Hematopoietic multipotent progenitor cell treated with erythropoietin and hydrocortisone succinate and interleukin-3 and kit ligand, for 17 days (in vitro differentiated cells): ENCODE data around the gene GFY.
"Not testable (repeated sequence)": the region's sequence is repeated elsewhere in the genome, so short reads cannot be mapped to it uniquely, and the experiment has no call there.

Source experiments
- DNase-seq: peaks from one replicate; pipeline ENCODE4 v3.0.0-alpha.2; 2015; ENCODE audit warnings: low spot score

Gene GFY

DNA sequence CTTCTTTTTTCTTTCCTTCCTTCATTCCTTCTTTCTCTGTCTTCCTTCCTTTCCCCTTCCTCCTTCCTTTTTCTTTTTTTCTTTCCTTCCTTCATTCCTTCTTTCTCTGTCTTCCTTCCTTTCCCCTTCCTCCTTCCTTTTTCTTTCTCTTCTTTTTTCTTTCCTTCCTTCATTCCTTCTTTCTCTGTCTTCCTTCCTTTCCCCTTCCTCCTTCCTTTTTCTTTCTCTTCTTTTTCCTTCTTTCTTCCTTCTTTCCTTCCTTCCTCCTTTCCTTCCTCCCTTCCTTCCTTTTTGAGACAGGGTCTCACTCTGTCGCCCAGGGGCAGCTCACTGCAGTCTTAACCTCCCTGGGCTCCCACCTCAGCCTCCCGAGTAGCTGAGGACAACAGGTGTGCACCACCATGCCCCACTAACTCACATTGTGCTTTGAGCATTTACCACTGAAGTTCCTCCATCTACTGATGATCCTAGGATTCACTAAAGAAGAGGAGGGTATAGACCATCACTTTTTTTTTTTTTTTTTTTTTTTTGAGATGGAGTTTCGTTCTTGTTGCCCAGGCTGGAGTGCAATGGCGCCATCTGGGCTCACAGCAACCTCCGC, 19.0 kb downstream of the GFY start:
- DNase-seq: not testable (repeated sequence)

DNA sequence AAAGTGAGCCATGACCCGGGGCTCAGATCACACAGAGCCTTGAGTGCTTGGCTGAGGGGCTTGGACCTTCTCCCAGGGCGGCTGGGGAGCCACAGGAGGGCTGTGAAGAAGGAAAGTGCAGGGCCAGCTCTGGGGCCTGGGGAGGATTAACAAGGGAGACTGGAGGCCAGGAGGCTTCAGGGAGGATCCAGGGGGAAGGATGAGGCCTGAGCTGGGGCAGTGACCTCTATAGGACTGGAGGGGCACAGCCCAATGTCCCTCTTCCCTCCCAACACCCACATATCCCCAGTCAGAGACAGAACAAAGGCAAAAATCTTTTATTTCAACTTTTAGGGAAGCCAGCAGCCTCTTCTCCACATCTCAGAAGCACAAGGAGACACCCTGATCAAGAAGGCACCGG, 20.8 kb downstream of the GFY start:
- no peak for DNase-seq

DNA sequence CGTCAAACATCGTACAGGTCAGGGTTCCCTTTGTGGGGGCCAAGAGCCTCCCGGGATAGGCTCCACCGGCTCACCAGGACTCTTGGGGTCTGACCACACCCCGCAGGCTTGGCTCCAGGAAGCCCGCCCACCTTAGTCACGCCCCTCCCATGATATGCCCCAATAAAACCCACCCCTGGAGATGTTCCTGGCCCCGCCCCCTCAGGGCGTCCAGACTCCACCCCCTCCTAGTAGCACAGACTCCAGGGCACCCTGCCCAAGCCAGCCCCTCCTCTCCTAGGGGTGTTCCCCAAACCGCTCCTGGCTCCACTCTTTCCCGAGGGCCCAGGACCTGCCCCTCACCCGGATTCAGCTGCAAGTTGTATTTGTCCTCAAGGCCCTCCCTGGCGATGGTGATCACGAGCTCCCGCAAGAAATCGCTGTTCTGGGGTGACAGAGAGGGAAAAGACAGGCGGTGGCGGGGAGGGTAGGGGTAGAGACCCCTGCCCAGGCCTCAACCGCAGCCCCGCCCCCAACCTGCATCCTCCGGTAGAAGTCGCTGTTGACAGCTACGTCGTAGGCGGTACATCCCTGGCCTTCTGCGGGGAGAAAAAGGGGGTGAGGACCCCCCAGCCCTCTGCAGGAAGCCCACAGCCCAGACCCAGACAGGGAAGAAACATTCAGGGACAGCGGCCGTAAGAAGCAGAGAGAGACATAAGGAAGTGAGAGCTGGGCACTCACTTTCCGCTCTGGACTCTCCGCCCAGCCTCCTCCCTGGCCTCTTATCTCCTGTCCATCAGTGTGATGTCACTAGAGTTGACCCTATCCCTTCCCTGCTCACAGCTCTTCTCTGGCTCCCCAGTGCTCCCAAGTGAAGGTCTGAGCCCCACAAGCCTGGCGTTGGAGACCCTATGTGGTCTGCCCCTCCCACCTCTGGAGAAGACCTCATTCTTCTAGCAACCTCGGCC, 22.6 kb downstream of the GFY start:
- peak; percentile 67 for DNase-seq

DNA sequence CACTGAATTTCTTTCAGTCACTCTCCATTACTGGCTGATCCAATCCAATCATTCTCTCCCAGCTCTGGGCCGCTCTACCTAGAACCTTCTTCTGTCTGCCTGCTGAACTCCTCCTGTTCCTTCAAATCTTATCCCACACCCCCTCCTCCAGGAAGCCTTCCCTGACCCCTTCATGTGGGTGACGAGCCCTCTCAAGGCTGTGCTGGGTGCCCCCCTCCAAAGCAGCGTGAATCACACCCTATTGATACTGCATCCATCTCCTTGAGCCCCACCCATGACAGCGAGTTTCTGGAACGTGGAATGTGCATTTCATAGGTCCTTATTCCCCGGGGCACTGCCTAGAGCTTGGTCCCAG, 23.2 kb downstream of the GFY start:
- no peak for DNase-seq

DNA sequence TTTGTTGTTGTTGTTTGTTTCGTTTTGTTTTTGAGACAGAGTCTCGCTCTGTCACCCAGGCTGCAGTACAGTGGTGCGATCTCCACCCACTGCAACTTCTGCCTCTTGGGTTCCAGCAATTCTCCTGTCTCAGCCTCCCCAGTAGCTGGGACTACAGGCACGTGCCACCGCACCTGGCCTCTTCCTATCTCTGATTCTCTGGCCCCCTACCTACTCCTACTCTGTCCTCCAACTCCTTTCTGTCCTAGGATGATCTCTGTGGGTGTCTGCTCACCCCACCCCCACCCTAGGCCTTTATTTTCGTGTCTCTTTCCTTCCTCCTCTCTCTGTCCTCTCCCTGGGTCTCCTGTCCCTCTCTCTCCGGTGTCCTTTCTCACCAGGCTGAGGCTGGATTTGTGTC, 25.2 kb downstream of the GFY start:
- DNase-seq: no peak

DNA sequence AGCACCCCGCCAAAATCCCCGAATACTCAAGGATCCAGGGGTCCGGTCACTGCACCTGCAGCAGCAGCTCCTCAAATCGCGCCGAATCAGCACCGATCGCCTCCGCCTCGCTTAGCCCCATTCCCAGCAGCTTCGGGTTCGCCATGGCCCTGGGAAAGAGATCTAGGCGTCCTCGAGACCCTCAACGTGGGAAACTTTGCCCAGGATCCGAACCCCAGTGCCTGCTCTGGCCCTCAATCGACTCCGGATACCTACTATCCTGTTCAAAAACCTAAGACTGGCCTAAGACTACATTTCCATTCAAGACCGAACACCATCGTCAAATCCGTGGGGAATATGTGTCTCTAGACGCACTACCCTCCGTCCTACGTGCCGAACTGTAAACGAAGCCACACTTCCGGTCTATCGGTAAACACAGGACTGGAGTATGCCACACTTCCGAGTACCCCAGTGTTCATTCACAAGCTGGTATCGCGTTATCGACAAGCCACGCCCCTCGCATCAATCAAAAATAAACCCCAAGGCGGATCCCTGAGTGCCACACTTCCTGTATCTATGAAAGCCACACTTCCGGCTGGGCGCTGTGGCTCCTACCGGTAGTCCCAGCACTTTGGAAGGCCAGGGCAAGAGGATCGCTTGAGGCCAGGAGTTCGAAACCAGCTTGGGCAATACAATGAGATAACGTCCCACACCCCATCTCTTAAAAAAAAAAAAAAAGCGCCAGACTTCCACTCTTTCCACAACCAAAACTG, 26.4 kb downstream of the GFY start, which contains the start of gene PIH1D1:
TSS of gene PIH1D1 (minus strand) at position 385 of the 752 bp plus-strand sequence. CDS start at position 145, 240 bp downstream.
- DNase-seq: peak; percentile 99

DNA sequence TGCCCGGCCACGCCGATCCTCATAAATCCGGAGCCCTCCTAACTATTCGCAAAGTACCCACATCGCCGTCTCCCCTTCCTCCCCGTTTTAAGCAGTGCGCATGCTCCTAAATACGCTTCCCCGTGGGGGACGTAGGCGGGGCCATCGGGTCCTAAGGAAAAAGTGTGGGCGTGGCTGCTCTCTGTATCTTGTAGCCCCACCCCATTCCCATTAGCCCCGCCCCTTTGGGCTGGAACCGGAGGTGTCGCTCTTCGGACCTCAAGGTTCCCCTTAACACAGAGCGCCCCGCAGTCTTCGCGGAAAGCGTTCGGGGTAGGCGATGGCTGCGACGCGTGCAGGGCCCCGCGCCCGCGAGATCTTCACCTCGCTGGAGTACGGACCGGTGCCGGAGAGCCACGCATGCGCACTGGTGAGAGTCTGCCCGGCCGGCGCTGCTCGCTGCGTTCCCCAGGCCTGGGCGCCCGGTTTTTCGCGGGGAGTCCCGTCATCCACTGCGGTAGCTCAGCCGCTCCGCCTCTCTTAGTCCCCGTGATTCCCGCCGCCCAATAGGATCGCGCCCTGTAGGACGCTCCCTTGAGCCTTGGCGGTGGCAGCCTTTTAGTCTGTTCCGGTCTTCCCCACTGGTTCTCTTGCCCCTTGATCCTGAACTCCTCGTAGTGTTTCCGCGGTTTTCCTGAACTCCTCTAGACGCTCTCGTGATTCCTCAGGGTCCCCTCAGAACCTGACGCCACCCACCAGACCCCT, 28.0 kb downstream of the GFY start, which contains the start of gene ALDH16A1:
TSS of gene ALDH16A1 (plus strand) at position 213 of the 744 bp plus-strand sequence. CDS start at position 320, 107 bp downstream.
- peak; percentile 99 for DNase-seq

DNA sequence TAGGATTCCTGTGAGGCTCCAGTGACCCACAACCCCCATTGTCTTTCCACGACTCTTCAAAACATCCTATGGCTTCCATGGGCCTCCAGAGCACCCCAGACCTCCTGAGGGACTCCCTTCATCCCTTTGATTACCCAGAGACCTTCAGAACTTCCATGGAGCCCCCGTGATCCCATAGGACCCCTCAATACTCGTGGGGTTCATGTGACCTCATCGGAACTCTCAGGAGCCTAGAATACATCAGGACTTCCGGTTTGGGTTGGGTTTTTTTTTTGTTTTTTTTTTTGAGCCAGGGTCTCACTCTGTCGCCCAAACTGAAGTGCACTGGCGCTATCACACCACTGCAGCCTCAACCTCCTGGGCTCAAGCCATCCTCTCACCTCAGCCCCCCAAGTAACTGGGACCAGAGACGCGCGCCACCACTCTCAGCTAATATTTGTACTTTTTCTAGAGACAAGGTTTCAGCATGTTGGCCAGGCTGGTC, 28.6 kb downstream of the GFY start:
- no peak for DNase-seq

DNA sequence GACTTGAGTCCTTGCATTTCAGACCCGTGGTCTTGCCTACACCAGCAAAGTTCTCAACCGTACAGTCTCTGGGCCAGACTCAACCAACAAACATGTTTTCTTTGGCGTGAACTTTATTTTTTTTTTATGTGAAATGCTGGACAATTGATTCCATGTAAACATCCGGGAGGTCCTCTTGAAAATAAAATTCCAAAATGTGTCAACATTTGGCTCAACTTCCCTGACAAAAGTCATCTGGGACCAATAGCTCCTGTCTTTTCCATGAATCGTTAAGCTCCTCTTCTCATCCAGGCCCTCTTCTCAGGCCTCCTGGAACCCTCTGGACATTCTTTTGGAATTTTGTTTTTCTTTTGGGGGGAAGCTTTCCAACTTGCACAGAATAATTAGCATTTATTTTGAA, 30.6 kb downstream of the GFY start:
- no peak for DNase-seq

DNA sequence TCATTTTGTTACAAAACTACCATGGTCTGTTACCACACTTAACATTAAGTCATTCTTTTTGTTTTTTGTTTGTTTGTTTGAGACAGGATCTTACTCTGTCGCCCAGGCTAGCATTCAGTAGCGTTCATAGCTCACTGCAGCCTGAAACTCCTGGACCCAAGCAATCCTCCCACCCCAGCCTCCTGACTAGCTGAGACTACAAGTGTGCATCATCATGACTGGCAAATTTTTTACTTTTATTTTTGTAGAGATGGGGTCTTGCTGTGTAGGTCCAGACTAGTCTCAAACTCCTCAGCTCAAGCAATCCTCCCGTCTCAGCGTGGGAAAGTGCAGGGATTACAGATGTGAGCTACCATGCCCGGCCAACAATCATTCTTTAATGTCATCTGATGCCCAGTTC, 31.1 kb downstream of the GFY start:
- no peak for DNase-seq

DNA sequence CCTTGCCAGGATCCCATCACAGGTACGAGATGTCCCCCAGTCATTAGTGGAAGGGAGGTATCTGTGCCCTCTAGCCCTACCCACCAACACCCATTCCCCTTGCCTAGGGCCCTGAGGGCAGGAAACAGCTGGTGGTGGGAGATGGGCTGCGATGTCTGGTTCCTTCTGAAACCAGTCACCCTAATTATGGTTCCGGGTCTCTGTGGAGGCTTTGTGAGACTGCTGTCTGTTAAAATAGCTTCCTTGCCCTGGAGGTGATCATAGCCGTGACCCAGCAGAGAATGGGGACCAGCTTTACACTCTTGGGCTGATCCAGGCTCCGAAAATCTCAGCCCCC, 33.3 kb downstream of the GFY start:
- no peak for DNase-seq

DNA sequence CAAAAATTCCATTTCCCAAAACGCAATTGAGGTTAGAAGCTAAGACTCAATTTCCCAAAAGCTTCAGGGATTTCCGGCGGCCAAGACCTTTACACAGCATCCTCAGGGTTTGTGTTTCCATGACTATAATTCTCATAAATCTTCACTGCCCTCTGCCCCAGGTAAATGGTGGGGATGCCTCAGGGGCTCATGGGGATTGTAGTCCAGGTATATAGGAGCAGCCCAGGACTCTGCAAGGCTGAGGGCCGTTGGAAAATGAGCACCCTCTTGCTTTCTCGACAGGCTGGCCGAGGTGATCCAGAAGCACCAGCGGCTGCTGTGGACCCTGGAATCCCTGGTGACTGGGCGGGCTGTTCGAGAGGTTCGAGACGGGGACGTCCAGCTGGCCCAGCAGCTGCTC, 34.2 kb downstream of the GFY start:
- no peak for DNase-seq

DNA sequence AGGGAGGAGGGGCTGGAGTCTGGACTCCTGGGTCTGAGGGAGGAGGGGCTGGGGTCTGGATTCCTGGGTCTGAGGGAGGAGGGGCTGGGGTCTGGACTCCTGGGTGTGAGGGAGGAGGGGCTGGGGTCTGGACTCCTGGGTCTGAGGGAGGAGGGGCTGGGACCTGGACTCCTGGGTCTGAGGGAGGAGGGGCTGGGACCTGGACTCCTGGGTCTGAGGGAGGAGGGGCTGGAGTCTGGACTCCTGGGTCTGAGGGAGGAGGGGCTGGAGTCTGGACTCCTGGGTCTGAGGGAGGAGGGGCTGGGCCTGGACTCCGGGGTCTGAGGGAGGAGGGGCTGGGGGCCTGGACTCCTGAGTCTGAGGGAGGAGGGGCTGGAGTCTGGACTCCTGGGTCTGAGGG, 35.9 kb downstream of the GFY start:
- not testable (repeated sequence) for DNase-seq

DNA sequence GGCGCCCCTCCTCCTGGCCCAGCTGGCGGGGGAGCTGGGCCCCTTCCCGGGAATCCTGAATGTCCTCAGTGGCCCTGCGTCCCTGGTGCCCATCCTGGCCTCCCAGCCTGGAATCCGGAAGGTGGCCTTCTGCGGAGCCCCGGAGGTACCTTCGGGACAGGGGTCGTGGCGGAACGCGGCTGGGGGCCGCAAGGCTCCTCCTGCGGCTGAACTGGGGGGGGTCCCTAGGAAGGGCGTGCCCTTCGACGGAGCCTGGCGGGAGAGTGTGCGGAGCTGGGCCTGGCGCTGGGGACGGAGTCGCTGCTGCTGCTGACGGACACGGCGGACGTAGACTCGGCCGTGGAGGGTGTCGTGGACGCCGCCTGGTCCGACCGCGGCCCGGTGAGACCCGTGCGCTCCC, 36.5 kb downstream of the GFY start:
- DNase-seq: no peak

DNA sequence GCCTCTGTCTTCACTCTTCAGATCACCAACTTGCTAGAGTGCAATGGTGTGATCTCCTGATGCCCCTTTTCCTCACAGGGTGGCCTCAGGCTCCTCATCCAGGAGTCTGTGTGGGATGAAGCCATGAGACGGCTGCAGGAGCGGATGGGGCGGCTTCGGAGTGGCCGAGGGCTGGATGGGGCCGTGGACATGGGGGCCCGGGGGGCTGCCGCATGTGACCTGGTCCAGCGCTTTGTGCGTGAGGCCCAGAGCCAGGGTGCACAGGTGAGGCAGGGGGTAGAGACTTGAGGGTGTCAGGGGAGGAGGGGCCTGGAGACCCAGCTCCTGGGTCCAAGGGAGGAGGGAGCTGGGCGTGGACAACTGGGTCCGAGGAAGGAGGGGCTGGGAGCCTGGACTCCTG, 37.3 kb downstream of the GFY start:
- no peak for DNase-seq

DNA sequence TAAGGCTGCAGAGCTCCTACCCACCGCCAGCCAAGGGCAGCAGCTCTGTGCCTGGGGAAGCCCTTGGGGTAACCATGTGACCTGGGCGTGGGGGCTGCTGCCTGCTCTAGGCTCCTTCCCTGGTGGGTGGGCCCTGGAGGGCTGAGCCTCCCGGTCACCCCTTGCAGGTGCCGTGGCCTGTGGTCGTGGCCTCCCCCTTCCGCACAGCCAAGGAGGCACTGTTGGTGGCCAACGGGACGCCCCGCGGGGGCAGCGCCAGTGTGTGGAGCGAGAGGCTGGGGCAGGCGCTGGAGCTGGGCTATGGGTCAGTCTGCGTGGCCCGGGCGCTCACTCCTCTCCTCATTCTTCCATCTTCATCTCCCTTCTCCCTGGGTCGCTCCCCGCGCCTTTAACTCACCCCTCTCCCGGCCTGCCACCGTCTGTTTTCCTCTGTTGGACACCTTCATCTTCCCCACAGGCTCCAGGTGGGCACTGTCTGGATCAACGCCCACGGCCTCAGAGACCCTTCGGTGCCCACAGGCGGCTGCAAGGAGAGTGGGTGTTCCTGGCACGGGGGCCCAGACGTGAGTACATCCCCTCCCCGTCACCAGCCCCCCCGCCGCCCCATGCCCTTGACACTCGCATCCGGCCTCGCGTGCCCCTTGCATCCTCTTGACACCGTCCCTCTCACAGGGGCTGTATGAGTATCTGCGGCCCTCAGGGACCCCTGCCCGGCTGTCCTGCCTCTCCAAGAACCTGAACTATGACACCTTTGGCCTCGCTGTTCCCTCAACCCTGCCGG, 39.0 kb downstream of the GFY start:
- no peak for DNase-seq

DNA sequence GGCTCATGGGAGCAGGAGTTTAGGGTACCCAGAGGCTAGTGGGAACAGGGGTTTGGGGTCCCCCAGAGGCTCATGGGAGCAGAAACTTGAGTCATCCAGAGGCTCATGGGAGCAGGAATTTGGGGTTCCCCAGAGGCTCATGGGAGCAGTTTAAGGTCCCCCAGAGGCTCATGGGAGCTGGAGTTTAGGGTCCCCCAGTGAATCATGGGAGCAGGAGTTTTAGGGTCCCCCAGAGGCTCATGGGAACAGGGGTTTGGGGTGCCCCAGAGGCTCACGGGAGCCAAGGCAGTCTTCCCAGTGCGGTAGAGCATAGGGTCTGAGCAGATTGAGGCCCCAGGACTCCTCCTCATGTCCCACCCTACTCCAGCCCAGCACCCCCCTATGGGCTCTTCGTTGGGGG, 40.2 kb downstream of the GFY start:
- DNase-seq: no peak

DNA sequence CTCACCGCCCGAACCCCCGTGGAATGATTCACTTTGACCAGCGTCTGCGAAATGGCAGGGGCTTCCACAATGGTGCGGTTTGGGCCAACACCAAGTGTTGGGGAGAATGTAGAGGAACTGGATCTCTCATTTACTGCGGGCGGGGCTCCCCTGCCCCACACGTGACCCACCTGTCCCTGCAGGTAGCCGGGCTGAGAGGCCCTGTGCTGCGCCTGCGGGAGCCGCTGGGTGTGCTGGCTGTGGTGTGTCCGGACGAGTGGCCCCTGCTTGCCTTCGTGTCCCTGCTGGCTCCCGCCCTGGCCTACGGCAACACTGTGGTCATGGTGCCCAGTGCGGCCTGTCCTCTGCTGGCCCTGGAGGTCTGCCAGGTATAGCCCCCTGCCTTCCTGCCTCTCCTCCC, 43.0 kb downstream of the GFY start:
- no peak for DNase-seq

DNA sequence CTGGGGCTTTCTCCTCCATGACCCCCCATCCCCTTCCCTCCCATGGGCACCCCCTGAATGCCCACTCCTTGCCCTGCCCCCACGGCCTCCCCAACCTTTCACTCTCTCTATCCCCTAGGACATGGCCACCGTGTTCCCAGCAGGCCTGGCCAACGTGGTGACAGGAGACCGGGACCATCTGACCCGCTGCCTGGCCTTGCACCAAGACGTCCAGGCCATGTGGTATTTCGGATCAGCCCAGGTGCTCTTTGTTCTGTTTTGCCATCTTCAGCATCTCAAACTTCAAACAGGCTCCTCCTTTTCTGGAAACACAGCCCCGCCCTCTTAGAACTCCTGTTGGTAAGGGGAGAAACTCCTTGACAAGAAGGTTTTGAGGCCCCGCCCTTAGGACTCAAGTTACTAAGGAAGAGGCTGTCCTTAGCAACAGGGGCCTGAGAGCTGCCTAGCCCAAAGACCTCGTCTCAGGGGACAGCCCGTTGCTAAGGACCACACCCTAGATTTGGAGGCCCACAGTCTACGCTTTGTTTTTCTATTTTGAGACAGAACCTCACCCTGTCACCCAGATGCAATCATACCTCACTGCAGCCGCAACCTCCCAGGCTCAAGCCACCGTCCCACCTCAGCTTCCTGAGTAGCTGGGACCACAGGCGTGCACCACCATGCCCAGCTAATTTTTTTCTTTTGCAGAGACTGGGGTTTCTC, 43.7 kb downstream of the GFY start:
- DNase-seq: peak; percentile 30

DNA sequence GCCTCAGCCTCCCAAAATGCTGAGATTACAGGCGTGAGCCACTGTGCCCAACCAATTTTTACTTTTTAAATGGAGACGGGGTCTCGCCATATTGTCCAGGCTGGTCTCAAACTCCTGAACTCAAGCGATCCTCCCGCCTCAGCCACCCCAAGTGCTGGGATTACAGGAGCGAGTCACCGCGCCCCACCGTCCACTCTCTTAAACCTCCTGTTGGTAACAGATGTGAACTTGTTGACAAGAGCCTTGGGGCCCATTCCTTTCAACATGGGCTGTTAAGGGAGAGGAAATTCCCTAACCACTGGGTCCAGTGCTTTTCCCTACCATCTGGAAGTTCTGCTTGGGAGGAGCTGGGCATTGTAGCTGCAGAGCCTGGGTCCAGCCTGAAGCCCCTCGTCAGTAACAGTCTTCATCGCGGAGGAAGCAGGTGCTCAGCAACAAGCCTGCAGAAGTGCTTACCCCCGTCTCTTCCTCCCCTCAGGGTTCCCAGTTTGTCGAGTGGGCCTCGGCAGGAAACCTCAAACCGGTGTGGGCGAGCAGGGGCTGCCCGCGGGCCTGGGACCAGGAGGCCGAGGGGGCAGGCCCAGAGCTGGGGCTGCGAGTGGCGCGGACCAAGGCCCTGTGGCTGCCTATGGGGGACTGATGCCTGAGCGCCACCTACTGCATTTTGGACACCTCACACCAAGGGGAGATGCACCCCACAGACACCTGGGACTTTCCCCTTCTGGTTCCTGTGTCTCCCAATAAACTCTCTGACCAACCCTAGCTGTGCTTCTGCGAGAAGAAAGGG, 44.8 kb downstream of the GFY start:
- peak; percentile 28 for DNase-seq
